HepG2 (cell line): ENCODE results near the gene ANKRD6.

Source experiments
- ARID2 ChIP-seq: sonication (generic); formaldehyde crosslinking; IDR thresholded peaks from 2 replicates; pipeline ENCODE4 v1.8.1; 2022; ENCODE audit warnings: mild to moderate bottlenecking, missing genetic modification reagents, borderline replicate concordance
- CTCF ChIP-seq: sonication (generic); formaldehyde crosslinking; IDR thresholded peaks from 2 replicates; pipeline ENCODE4 v1.5.0; 2020; ENCODE audit warnings: mild to moderate bottlenecking, missing genetic modification reagents, moderate library complexity
- ETS1 ChIP-seq: sonication (generic); formaldehyde crosslinking; IDR thresholded peaks from 2 replicates; pipeline ENCODE4 v1.4.0; 2020; ENCODE audit warnings: missing genetic modification reagents
- MAX ChIP-seq: IDR thresholded peaks from 2 replicates; pipeline ENCODE4 v1.6.1; 2012; ENCODE audit warnings: inconsistent platforms
- REST ChIP-seq, 2 experiments: IDR thresholded peaks; 2 replicates each; pipeline ENCODE4 v1.6.1; 2011 to 2012; ENCODE audit warnings: low read length in 2 of 2, borderline replicate concordance in 1 of 2, low read depth in 1 of 2, mild to moderate bottlenecking in 1 of 2, moderate library complexity in 1 of 2
- ZNF232 ChIP-seq: sonication (generic); formaldehyde crosslinking; IDR thresholded peaks from 2 replicates; pipeline ENCODE4 v1.4.0; 2020; ENCODE audit warnings: missing genetic modification reagents, borderline replicate concordance
- ZNF274 ChIP-seq: sonication (generic); formaldehyde crosslinking; IDR thresholded peaks from 2 replicates; pipeline ENCODE4 v1.5.1; 2020; ENCODE audit warnings: mild to moderate bottlenecking, missing genetic modification reagents

- TF ChIP-seq ZNF274 = no peak
- TF ChIP-seq ETS1 (CRISPR knock-in tag) = no peak
- TF ChIP-seq ARID2 = no peak
- no peak for TF ChIP-seq REST (IDR thresholded peaks at IDR 0.05; ENCODE audit: borderline replicate concordance in 1 of 2, low read depth in 1 of 2, low read length in 2 of 2)
- TF ChIP-seq ZNF232 (CRISPR knock-in tag) = no peak
- TF ChIP-seq MAX = no peak
- no peak for TF ChIP-seq CTCF
These were observed 36.0 kb downstream of the ANKRD6 start for GRCh38 chr6:89468998-89469397.
